ENCODE data around the gene SELP. TPM values are rescaled to one million over a fixed set of nuclear protein-coding genes. Genes with fewer than 3 reads are reported as not detected.

Gene SELP
- total and polyA plus RNA-seq, 9 of the 15 experiments (the other 6 are each of a cell fraction or from before 2014, with no cell fraction given): not detected

DNA sequence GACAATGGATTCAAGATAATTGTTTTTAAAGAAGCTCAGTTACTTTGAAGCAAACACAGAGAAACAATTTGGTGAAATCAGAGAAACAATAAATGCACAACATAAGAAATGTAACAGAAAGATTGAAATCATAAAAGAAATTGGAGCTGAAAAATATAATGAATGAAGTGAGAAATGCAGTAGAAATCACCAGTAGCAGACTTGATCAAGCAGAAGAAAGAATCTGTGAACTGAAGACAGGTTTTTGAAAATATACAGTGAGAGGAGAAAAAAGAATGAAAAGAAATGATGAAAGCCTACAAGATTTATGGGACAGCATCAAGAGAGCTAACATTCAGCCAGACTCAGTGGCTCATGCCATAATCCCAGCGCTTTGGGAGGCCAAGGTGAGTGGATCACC is 4.2 kb upstream of the SELP start:
- no peak for DNase-seq (ENCODE audit: extremely low read depth in 1 of 4, low spot score in 3 of 4)
- WGBS (ENCODE audit: insufficient coverage, low coverage, missing lambda C conversion rate): 0% methylated on average over 1 of the region's 1 CpG
- Histone ChIP-seq H3K27ac (ENCODE audit: extremely low read depth, low read depth, low read length) (no peak overlapping the region), H3K4me3 (no peak overlapping the region), H3K79me2 (ENCODE audit: control insufficient read depth, insufficient read depth, low read length) (no peaks in the 10 kb centered on the region), H3K9me3 (replicated peaks; ENCODE audit: control insufficient read depth, insufficient read depth, low read depth, low read length) (no peaks in the 10 kb centered on the region; the same call in 1 of the 2 replicates), H3K27me3 (ENCODE audit: control insufficient read depth in 2 of 2, insufficient read depth in 2 of 2, low read length in 2 of 2) (no peaks in the 10 kb centered on the region), H3K4me1 (replicated peaks in 1 of 2; ENCODE audit: control insufficient read depth in 2 of 2, insufficient read depth in 2 of 2, low read length in 2 of 2) (no peaks in the 10 kb centered on the region), H3K9ac (ENCODE audit: insufficient read depth in 1 of 2, low read depth in 2 of 2, low read length in 2 of 2) (no peak overlapping the region), H4K20me1 (replicated peaks; ENCODE audit: control insufficient read depth, insufficient read depth, low read length) (no peaks in the 10 kb centered on the region), H2AFZ (ENCODE audit: low read depth, low read length) (no peak overlapping the region), H3K4me2 (ENCODE audit: insufficient read depth, low read length) (no peak overlapping the region), H3K9me1 (ENCODE audit: control insufficient read depth, insufficient read depth, low read length) (no peaks in the 10 kb centered on the region), H3K36me3 (ENCODE audit: control insufficient read depth, insufficient read depth, low read length) (no peaks in the 10 kb centered on the region)
- no TSS peak for BruUV-seq (replicated peaks)
- ATAC-seq: no peak
- FAIRE-seq: no peak
- peak; percentile 76; the same call in 1 of the 2 replicates for TF ChIP-seq TRIM28 (IDR thresholded peaks at IDR 0.05)
- TF ChIP-seq CHD1 (IDR thresholded peaks at IDR 0.05; ENCODE audit: low read length): no peak
- TF ChIP-seq CBX3 (IDR thresholded peaks at IDR 0.05; ENCODE audit: borderline replicate concordance in 1 of 2, low read length in 2 of 2): peak in 1 of 2 experiments; percentile 36; a peak in 1 of 3 replicates
- intact Hi-C loops (cut with micrococcal nuclease): no loop called here
- in situ Hi-C loops (cut with MboI): no loop called here
- ChIA-PET CTCF (ENCODE audit: low intra/inter-chr PET ratio) (no interaction called here), POLR2A (interaction anchor here (0.6 kb wide), 1 partner anchor 441 kb away, joined by 3 read pairs; no protein-coding TSS in a partner anchor)

DNA sequence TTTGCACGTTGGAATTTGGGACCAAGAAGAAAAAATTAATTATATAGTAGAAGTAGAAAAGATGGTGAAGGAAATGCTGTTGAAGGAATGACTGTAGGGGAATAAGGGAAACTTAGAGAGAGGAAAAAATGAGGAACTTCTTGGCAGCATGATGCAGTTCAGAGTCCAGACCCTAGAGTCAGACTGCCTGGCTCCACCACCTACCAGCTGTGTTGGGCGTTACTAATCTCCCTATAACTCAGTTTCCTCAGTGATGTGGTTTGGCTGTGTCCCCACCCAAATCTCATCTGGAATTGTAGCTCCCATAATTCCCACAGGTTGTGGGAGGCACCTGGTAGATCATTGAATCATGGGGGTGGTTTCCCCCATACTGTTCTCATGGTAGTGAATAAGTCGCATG is 1.3 kb upstream of the SELP start:
- in situ Hi-C loops (cut with MboI): no loop called here
- Histone ChIP-seq H3K9me3 (replicated peaks; ENCODE audit: control insufficient read depth, insufficient read depth, low read depth, low read length) (no peaks in the 10 kb centered on the region; the same call in 1 of the 2 replicates), H3K27me3 (ENCODE audit: control insufficient read depth in 2 of 2, insufficient read depth in 2 of 2, low read length in 2 of 2) (no peaks in the 10 kb centered on the region), H3K4me2 (ENCODE audit: insufficient read depth, low read length) (no peak overlapping the region), H3K9me1 (ENCODE audit: control insufficient read depth, insufficient read depth, low read length) (no peaks in the 10 kb centered on the region), H3K27ac (ENCODE audit: extremely low read depth, low read depth, low read length) (no peak overlapping the region), H2AFZ (ENCODE audit: low read depth, low read length) (no peak overlapping the region), H3K4me1 (replicated peaks in 1 of 2; ENCODE audit: control insufficient read depth in 2 of 2, insufficient read depth in 2 of 2, low read length in 2 of 2) (no peaks in the 10 kb centered on the region), H3K79me2 (ENCODE audit: control insufficient read depth, insufficient read depth, low read length) (no peaks in the 10 kb centered on the region), H4K20me1 (replicated peaks; ENCODE audit: control insufficient read depth, insufficient read depth, low read length) (no peaks in the 10 kb centered on the region), H3K9ac (ENCODE audit: insufficient read depth in 1 of 2, low read depth in 2 of 2, low read length in 2 of 2) (no peak overlapping the region), H3K36me3 (ENCODE audit: control insufficient read depth, insufficient read depth, low read length) (no peaks in the 10 kb centered on the region), H3K4me3 (no peak overlapping the region)
- intact Hi-C loops (cut with micrococcal nuclease): no loop called here
- no peak for ATAC-seq
- CTCF ChIA-PET (ENCODE audit: low intra/inter-chr PET ratio): no interaction called here
- WGBS (ENCODE audit: insufficient coverage, low coverage, missing lambda C conversion rate): 1% methylated on average over 3 of the region's 3 CpGs
- no TSS peak for BruUV-seq (replicated peaks)
- no peak for DNase-seq (ENCODE audit: extremely low read depth in 1 of 4, low spot score in 3 of 4)
- POLR2A ChIA-PET: no interaction called here
- TF ChIP-seq ZNF121 (CRISPR knock-in tag; conservative IDR thresholded peaks at IDR 0.05): no peak
- TF ChIP-seq, protein P1, sequence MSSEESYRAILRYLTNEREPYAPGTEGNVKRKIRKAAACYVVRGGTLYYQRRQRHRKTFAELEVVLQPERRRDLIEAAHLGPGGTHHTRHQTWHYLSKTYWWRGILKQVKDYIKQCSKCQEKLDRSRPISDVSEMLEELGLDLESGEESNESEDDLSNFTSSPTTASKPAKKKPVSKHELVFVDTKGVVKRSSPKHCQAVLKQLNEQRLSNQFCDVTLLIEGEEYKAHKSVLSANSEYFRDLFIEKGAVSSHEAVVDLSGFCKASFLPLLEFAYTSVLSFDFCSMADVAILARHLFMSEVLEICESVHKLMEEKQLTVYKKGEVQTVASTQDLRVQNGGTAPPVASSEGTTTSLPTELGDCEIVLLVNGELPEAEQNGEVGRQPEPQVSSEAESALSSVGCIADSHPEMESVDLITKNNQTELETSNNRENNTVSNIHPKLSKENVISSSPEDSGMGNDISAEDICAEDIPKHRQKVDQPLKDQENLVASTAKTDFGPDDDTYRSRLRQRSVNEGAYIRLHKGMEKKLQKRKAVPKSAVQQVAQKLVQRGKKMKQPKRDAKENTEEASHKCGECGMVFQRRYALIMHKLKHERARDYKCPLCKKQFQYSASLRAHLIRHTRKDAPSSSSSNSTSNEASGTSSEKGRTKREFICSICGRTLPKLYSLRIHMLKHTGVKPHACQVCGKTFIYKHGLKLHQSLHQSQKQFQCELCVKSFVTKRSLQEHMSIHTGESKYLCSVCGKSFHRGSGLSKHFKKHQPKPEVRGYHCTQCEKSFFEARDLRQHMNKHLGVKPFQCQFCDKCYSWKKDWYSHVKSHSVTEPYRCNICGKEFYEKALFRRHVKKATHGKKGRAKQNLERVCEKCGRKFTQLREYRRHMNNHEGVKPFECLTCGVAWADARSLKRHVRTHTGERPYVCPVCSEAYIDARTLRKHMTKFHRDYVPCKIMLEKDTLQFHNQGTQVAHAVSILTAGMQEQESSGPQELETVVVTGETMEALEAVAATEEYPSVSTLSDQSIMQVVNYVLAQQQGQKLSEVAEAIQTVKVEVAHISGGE (CRISPR knock-in tag; IDR thresholded peaks at IDR 0.05): no peak
- FAIRE-seq: no peak

Measured in K562 (cell line).